ENCODE results near the gene SORCS2. TPM values are rescaled to one million over a fixed set of nuclear protein-coding genes. Genes with fewer than 3 reads are reported as not detected.

Gene SORCS2
- total and polyA plus RNA-seq, 2 of the 4 experiments (the other 2 are of a cell fraction), result 0.36 to 0.62 TPM

DNA sequence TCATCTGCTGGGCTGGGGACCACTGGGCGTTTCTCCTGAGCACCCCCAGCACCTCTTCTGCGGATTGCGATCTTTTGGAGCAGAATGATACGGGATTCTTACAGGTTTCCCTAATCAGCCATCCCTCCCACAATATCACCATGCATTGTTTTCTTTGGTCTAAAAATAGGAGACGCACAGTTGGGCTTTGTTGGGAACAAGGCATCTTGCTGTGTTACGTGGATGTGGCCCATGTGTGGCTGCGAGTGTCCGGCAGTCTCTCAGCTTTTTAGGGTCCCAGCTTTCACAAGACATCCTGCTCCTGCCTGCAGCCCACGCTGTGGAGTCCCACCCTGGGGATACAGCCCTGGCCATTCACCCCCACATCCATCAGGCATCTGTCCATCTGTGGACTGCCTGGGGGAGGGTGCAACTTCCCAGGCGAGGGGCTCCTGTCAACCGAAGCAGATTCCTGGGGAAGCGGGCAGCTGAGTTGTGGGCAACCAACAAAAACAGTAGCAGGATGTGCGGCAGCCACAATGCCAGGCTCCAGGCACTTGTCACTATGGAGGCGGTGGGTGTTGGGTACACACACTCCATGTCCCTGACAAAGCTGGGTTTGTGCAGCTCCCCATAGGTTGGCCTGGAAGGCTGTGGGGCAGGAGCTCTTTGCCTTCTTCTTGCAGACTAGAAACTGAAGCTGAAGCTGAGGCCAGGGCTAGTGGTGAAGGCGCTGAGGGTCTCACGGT is 427.9 kb downstream of the SORCS2 start:
- Histone ChIP-seq H2BK5ac (ENCODE audit: low read depth, low read length, poor library complexity, severe bottlenecking) (no peak overlapping the region), H3K56ac (ENCODE audit: extremely low read depth, insufficient read depth, low read length) (no peak overlapping the region), H3K9me1 (ENCODE audit: insufficient read depth, low read length) (no peaks in the 10 kb centered on the region), H3K4me1 (ENCODE audit: control insufficient read depth, insufficient read depth, low read length) (peaks cover under 1% of the 10 kb centered on the region; the same call in 1 of the 2 replicates), H3K9me3 (ENCODE audit: control insufficient read depth, insufficient read depth, low read length) (0 out of 2 replicates have a peak, but pooled peaks cover 3% of the 10 kb centered on the region), H2AK5ac (ENCODE audit: low read depth, low read length) (no peak overlapping the region), H4K5ac (ENCODE audit: low read depth, low read length) (no peak overlapping the region), H2BK120ac (ENCODE audit: low read depth, low read length) (no peak overlapping the region), H3K4me3 (ENCODE audit: insufficient read depth, low read depth, low read length) (no peak overlapping the region), H3K18ac (ENCODE audit: low read depth, low read length) (no peak overlapping the region), H2BK15ac (ENCODE audit: low read depth, low read length) (no peak overlapping the region), H4K8ac (ENCODE audit: low read depth in 2 of 2, low read length in 2 of 2) (no peak overlapping the region), H3K36me3 (ENCODE audit: control insufficient read depth, insufficient read depth, low read length) (no peaks in the 10 kb centered on the region), H3K9ac (ENCODE audit: low read depth, low read length) (no peak overlapping the region), H3K79me1 (ENCODE audit: low read depth in 1 of 2, low read length in 2 of 2) (no peaks in the 10 kb centered on the region), H3K4me2 (ENCODE audit: low read depth, low read length) (no peak overlapping the region), H3K23ac (ENCODE audit: low read depth, low read length) (no peak overlapping the region), H2AFZ (replicated peaks; ENCODE audit: low read length, poor library complexity) (no peak overlapping the region), H2BK20ac (ENCODE audit: low read depth, low read length) (no peak overlapping the region), H3K27me3 (ENCODE audit: control insufficient read depth, insufficient read depth, low read length) (peaks cover 45% of the 10 kb centered on the region), H3K4ac (ENCODE audit: low read depth, low read length) (no peak overlapping the region), H3K14ac (replicated peaks; ENCODE audit: low read depth, low read length) (no peak overlapping the region), H4K20me1 (ENCODE audit: insufficient read depth, low read length) (no peaks in the 10 kb centered on the region), H4K91ac (ENCODE audit: insufficient read depth, low read depth, low read length) (no peak overlapping the region), H2AK9ac (replicated peaks; ENCODE audit: low read depth, low read length, poor library complexity) (no peak overlapping the region), H3K27ac (ENCODE audit: insufficient read depth, low read length) (no peak overlapping the region)
- ATAC-seq (ENCODE audit: low read depth) (no peak), DNase-seq (no peak)
- dilution Hi-C loops (cut with HindIII; ENCODE audit: low sequenced_read_pairs, unreplicated experiment), result no loop called here
- 65% methylated on average over 5 of the region's 16 CpGs; no CpG with 5 or more reads in 1 of the 2 experiments for WGBS, 2 experiments (ENCODE audit: extremely low coverage in 2 of 2, insufficient read length in 1 of 2)
- TF ChIP-seq, protein P1, sequence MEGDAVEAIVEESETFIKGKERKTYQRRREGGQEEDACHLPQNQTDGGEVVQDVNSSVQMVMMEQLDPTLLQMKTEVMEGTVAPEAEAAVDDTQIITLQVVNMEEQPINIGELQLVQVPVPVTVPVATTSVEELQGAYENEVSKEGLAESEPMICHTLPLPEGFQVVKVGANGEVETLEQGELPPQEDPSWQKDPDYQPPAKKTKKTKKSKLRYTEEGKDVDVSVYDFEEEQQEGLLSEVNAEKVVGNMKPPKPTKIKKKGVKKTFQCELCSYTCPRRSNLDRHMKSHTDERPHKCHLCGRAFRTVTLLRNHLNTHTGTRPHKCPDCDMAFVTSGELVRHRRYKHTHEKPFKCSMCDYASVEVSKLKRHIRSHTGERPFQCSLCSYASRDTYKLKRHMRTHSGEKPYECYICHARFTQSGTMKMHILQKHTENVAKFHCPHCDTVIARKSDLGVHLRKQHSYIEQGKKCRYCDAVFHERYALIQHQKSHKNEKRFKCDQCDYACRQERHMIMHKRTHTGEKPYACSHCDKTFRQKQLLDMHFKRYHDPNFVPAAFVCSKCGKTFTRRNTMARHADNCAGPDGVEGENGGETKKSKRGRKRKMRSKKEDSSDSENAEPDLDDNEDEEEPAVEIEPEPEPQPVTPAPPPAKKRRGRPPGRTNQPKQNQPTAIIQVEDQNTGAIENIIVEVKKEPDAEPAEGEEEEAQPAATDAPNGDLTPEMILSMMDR (conservative IDR thresholded peaks at IDR 0.05; ENCODE audit: low read depth, low read length), result no peak
- TF ChIP-seq MAFK (IDR thresholded peaks at IDR 0.05; ENCODE audit: low read depth, low read length) (no peak), CHD1 (IDR thresholded peaks at IDR 0.05; ENCODE audit: low read depth, low read length) (no peak)
- TF ChIP-seq, protein P2, sequence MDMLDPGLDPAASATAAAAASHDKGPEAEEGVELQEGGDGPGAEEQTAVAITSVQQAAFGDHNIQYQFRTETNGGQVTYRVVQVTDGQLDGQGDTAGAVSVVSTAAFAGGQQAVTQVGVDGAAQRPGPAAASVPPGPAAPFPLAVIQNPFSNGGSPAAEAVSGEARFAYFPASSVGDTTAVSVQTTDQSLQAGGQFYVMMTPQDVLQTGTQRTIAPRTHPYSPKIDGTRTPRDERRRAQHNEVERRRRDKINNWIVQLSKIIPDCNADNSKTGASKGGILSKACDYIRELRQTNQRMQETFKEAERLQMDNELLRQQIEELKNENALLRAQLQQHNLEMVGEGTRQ (IDR thresholded peaks at IDR 0.05; ENCODE audit: low read depth, low read length), result no peak
- TF ChIP-seq, protein P3, sequence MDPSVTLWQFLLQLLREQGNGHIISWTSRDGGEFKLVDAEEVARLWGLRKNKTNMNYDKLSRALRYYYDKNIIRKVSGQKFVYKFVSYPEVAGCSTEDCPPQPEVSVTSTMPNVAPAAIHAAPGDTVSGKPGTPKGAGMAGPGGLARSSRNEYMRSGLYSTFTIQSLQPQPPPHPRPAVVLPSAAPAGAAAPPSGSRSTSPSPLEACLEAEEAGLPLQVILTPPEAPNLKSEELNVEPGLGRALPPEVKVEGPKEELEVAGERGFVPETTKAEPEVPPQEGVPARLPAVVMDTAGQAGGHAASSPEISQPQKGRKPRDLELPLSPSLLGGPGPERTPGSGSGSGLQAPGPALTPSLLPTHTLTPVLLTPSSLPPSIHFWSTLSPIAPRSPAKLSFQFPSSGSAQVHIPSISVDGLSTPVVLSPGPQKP (IDR thresholded peaks at IDR 0.05; ENCODE audit: borderline replicate concordance, low read depth, low read length), result no peak
- POLR2A ChIA-PET (ENCODE audit: unreplicated experiment), result no interaction called here
- CTCF ChIA-PET, result no interaction called here
- BruUV-seq (replicated peaks), result no TSS peak
- in situ Hi-C loops (cut with MboI; ENCODE audit: low sequenced_read_pairs), result no loop called here
- intact Hi-C loops (cut with micrococcal nuclease), result no loop called here
